Upper lobe of left lung (tissue), 6 donors: ENCODE data around the gene EXD3. TPM values are rescaled to one million over a fixed set of nuclear protein-coding genes. Genes with fewer than 3 reads are reported as not detected.

ENCODE experiments used
- ATAC-seq, 2 donors: fragments of 200-7000 bp; cut with Tn5 transposase; one replicate each; pipeline ENCODE4 v1.9.1; 2022; ENCODE audit warnings: mild to moderate bottlenecking in 2 of 2, moderate library complexity in 2 of 2; ENCODE audit not compliant: low FRiP score in 2 of 2
- DNase-seq, 2 donors: peaks; one replicate each; pipeline ENCODE4 v3.0.0-alpha.2; 2019 to 2020
- H3K27ac ChIP-seq, 4 donors: fragments of 200-600 bp; sonication (generic); one replicate each; pipeline ENCODE4 v1.5.1; 2016 to 2019
- H3K27me3 ChIP-seq, 4 donors: fragments of 200-600 bp; sonication (generic); one replicate each; pipeline ENCODE4 v1.5.1; 2017 to 2019
- H3K36me3 ChIP-seq, 4 donors: fragments of 200-600 bp; sonication (generic); one replicate each; pipeline ENCODE4 v1.5.1; 2016 to 2019
- H3K4me1 ChIP-seq, 4 donors: fragments of 200-600 bp; sonication (generic); one replicate each; pipeline ENCODE4 v1.5.1; 2018 to 2019
- H3K4me3 ChIP-seq, 4 donors: fragments of 200-600 bp; sonication (generic); one replicate each; pipeline ENCODE4 v1.5.1; 2017 to 2019; ENCODE audit warnings: mild to moderate bottlenecking in 2 of 4, moderate library complexity in 1 of 4
- H3K9me3 ChIP-seq, 4 donors: fragments of 200-600 bp; sonication (generic); one replicate each; pipeline ENCODE4 v1.5.1; 2018 to 2019
- EP300 ChIP-seq, 4 donors: sonication (generic); formaldehyde crosslinking; IDR thresholded peaks; one replicate each; pipeline ENCODE4 v1.5.1; 2017; ENCODE audit warnings: antibody characterized with exemption in 4 of 4, control low read depth in 2 of 4
- POLR2A ChIP-seq, 4 donors: fragments of 450-650 bp; IDR thresholded peaks; one replicate each; pipeline ENCODE4 v1.5.1; 2016 to 2017; ENCODE audit warnings: antibody characterized with exemption in 4 of 4, mild to moderate bottlenecking in 2 of 4
- POLR2AphosphoS5 ChIP-seq, 2 donors: sonication (generic); formaldehyde crosslinking; IDR thresholded peaks; one replicate each; pipeline ENCODE4 v1.5.1; 2017; ENCODE audit warnings: antibody characterized with exemption in 2 of 2
- WGBS, 2 donors: methylation state at CpG; one replicate each; pipeline ENCODE4 v1.1.5; 2017 to 2018; 5-methylcytosine and 5-hydroxymethylcytosine counted together
- total RNA-seq, 6 donors: library from RNA; depleted of rRNA in 4 of 6; stranded (reverse); fragments of >200 nt in 4 of 6; gene quantifications; one replicate each; pipeline versions ENCODE4 v1.1.0 to v1.2.1, GENCODE V29; 2016 to 2021
- TF ChIP-seq, protein P1 (sequence below), 6 experiments: fragments of 450-650 bp in 4 of 6; fragments of 200-600 bp in 2 of 6; sonication (generic) in 2 of 6; IDR thresholded peaks; one replicate each; pipeline ENCODE4 v1.5.1; 2016 to 2019; ENCODE audit warnings: antibody characterized with exemption in 6 of 6
- donor health status: DM: no; HTN: no; CAD: no; lungs with moderate emphysema.
- donor health status: DM: no; HTN: yes; CAD: no; lungs with severe emphysema.

EXD3 gene
- total RNA-seq, 6 donors from 2014 or later: 12.3 to 118 (median 24.8) TPM

DNA sequence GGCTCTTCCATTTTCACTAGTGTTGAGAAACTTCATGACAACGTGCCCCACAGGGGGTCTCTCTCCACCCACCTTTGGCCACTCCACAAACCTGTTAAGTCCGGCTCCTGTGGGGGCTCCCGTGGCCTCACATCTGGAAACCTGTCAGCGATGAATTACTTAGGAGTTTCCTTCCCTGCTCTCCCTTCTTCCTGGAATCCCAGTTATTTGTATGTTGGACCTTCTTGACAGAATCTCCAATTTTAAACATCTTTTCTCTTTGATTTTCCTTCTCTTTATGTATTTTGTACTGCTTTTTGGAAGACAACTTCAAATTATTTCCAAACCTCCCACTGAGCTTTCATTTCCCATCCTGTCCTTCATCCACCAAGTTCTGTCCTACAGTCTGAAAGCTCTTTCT, 65.8 kb downstream of the EXD3 start:
- H3K36me3 ChIP-seq: peaks cover 0 to 7% (median 0%) of the 10 kb centered on the region in 4 donors
- no peak overlapping the region for H3K4me3 ChIP-seq
- ATAC-seq: no peak
- no peak for TF ChIP-seq POLR2AphosphoS5 (IDR thresholded peaks at IDR 0.05)
- no peak for TF ChIP-seq POLR2A (IDR thresholded peaks at IDR 0.05)
- TF ChIP-seq, protein P1, sequence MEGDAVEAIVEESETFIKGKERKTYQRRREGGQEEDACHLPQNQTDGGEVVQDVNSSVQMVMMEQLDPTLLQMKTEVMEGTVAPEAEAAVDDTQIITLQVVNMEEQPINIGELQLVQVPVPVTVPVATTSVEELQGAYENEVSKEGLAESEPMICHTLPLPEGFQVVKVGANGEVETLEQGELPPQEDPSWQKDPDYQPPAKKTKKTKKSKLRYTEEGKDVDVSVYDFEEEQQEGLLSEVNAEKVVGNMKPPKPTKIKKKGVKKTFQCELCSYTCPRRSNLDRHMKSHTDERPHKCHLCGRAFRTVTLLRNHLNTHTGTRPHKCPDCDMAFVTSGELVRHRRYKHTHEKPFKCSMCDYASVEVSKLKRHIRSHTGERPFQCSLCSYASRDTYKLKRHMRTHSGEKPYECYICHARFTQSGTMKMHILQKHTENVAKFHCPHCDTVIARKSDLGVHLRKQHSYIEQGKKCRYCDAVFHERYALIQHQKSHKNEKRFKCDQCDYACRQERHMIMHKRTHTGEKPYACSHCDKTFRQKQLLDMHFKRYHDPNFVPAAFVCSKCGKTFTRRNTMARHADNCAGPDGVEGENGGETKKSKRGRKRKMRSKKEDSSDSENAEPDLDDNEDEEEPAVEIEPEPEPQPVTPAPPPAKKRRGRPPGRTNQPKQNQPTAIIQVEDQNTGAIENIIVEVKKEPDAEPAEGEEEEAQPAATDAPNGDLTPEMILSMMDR (IDR thresholded peaks at IDR 0.05): no peak
- no peak for TF ChIP-seq EP300 (IDR thresholded peaks at IDR 0.05)
- peaks cover 8 to 23% (median 13%) of the 10 kb centered on the region in 4 donors for H3K9me3 ChIP-seq
- 92 to 95% methylated on average over 4 of the region's 4 CpGs for WGBS, 2 donors
- peaks cover 18 to 24% (median 24%) of the 10 kb centered on the region in 4 donors for H3K4me1 ChIP-seq
- no peak for DNase-seq
- no peaks in the 10 kb centered on the region for H3K27me3 ChIP-seq
- H3K27ac ChIP-seq: no peak overlapping the region

DNA sequence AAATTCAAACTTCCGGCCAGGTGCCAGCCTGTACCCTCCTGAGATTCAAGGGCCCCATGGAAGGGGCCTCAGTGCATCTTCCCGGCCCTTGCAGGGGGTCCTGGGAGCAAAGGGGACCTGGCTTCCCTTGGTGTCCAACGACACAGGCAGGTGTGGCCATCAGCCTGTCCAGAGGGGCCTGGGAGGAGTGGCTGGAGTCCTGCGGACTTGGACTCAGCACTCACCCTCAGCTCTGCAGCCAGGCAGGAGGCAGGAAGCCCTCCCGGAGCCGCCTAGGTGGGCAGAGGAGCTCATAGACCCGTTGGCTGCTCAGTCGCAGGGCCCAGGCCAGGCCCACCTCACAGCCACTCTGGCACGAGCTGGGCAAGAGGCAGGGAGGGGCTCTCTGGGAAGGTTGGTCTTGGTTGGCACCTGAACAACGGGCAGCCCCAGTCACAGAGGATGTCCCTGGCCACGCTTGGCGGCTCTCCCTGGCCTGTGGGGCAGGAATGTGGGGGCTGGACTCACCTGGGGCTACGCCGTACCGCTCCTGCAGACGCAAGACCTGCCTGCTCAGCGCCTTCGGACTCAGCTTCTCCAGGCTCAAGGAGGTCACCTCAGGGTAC, 67.1 kb downstream of the EXD3 start:
- no peak for ATAC-seq
- DNase-seq: no peak
- WGBS, 2 donors: 80 to 95% methylated on average over 2 to 11 of the region's 18 CpGs
- Histone ChIP-seq H3K27ac (no peak overlapping the region), H3K27me3 (no peaks in the 10 kb centered on the region), H3K9me3 (peaks cover 8 to 23% (median 13%) of the 10 kb centered on the region in 4 donors), H3K36me3 (peaks cover 0 to 7% (median 0%) of the 10 kb centered on the region in 4 donors), H3K4me1 (peaks cover 18 to 32% (median 26%) of the 10 kb centered on the region in 4 donors), H3K4me3 (no peak overlapping the region)
- TF ChIP-seq EP300 (IDR thresholded peaks at IDR 0.05) (no peak), POLR2A (IDR thresholded peaks at IDR 0.05) (no peak), POLR2AphosphoS5 (IDR thresholded peaks at IDR 0.05) (no peak)
- TF ChIP-seq, protein P1 (IDR thresholded peaks at IDR 0.05): no peak

DNA sequence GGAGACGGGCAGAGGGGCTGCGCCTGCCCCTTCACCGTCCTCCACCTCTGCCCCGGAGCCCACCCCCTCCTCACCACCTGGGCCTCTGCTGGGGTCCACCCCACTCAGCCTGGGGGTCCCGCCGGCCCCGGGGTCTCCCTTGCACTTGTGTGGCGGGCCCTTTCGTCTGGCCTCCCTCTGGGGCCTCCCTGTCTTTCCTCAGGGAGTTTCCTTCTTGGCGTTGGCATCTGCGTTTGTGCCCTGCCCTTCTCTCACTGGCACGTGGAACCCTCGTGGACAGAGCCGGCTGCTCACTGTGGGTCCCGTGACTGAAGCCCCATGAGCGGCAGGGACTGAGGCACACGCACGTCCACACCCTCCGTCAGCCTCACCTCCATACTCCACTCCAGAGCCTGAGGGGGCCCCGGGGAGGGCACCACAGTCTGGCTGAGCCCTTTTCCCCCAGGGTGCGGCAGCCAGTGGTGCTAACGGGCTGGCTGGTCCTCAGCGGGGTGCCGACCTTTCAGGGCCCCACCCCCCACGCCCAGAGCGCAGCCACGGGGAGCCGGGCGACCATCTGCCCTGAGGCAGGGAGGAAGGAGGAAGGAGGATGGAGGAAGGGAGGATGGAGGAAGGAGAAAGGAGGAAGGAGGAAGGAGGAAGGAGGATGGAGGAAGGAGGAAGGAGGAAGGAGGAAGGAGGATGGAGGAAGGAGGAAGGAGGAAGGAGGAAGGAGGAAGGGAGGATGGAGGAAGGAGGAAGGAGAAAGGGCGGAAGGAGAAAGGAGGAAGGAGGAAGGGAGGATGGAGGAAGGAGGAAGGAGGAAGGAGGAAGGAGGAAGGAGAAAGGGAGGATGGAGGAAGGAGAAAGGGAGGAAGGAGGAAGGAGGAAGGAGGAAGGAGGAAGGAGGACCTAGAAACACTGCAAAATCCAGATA, 67.9 kb downstream of the EXD3 start:
- WGBS, 2 donors: 83 to 90% methylated on average over 10 to 29 of the region's 30 CpGs
- ATAC-seq: no peak
- peaks cover 8 to 23% (median 13%) of the 10 kb centered on the region in 4 donors for H3K9me3 ChIP-seq
- no peak for DNase-seq
- peaks cover 0 to 7% (median 0%) of the 10 kb centered on the region in 4 donors for H3K36me3 ChIP-seq
- H3K27me3 ChIP-seq: no peaks in the 10 kb centered on the region
- H3K4me3 ChIP-seq: no peak overlapping the region
- peak overlapping the region; percentile 58 to 86 (median 61) for H3K27ac ChIP-seq
- peaks cover 18 to 32% (median 26%) of the 10 kb centered on the region in 4 donors for H3K4me1 ChIP-seq
- TF ChIP-seq, protein P1 (IDR thresholded peaks at IDR 0.05): no peak
- TF ChIP-seq EP300 (IDR thresholded peaks at IDR 0.05) (no peak), POLR2AphosphoS5 (IDR thresholded peaks at IDR 0.05) (no peak), POLR2A (IDR thresholded peaks at IDR 0.05) (no peak)

DNA sequence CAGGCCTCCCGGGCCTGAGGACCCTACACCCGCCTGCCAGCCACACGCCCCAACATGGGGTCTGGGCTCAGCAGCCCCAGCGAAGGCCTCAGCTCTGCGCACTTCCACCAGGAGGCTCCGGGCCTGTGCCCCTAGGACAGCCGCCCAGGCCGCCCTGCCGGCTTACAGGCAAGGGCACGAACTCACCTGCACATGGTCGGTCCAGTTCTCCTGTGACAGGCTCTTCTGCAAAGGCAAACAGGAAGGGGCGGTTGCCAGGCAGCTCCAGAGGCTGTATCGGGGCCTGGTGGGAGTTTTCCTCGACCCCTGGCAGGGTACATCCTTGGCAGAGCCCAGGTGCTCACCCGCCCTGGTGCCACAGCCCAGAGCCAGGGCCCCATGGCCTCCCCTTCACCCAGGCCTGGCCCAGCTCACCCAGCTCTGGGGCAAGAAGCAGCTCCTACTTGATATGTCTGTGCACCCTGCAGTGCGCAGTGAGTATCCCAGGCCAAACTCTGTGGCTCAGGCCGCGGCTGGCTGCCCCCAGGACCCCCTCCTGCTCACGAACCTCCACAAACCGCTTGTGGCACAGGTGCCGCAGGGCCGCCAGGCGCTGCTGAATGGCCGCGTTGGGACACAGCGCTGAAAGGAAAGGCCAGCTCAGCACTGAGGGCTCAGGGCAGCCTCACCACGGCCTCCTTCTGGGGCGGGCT, 68.7 kb downstream of the EXD3 start:
- 82 to 85% methylated on average over 11 to 25 of the region's 28 CpGs for WGBS, 2 donors
- Histone ChIP-seq H3K27me3 (no peaks in the 10 kb centered on the region), H3K9me3 (peaks cover 8 to 23% (median 13%) of the 10 kb centered on the region in 4 donors), H3K27ac (peak overlapping the region; percentile 58 to 86 (median 61)), H3K4me3 (no peak overlapping the region), H3K36me3 (peaks cover 0 to 12% (median 1%) of the 10 kb centered on the region in 4 donors), H3K4me1 (peaks cover 18 to 32% (median 26%) of the 10 kb centered on the region in 4 donors)
- TF ChIP-seq, protein P1 (IDR thresholded peaks at IDR 0.05): no peak
- TF ChIP-seq POLR2A (IDR thresholded peaks at IDR 0.05) (no peak), EP300 (IDR thresholded peaks at IDR 0.05) (no peak), POLR2AphosphoS5 (IDR thresholded peaks at IDR 0.05) (no peak)
- no peak for ATAC-seq
- DNase-seq: peak in 1 of 2 donors; percentile 74
